NCI-H128 (cell line): ENCODE data around the gene CIITA.
A peak's percentile ranks its signal among the peaks of the same experiment; 100 is the strongest.

Experiments used
- DNase-seq: peaks from one replicate; lab custom pipeline; 2025; ENCODE audit not compliant: unreplicated experiment; lab: John Stamatoyannopoulos, UW

Gene CIITA

GRCh38 chr16:10879681-10880589, 2.9 kb downstream of the CIITA start:
- no peak for DNase-seq

- no peak for DNase-seq
These were observed 3.8 kb downstream of the CIITA start for GRCh38 chr16:10880594-10881452.

GRCh38 chr16:10881479-10882030, 4.6 kb downstream of the CIITA start:
- no peak for DNase-seq

DNA sequence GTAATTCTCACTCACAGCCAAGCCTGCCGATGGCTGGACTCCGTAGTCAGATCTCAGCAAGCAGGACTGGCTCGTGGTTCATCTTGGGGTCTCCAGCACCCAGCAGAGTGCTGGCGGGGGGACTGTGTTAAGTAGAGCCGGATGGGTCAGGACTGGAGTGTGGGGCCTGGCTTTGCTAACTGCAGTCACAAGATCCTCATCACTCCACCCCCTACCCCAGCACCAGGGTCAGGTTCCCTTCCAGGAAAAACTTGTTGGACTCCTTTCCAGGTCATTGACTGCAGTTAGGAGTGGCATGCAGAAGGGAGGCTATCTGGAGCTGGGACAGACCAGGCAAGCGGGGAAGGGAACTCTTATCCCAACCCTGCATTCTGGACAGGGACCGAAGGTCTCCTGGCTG, 6.0 kb downstream of the CIITA start:
- no peak for DNase-seq

GRCh38 chr16:10885246-10885645, 8.2 kb downstream of the CIITA start:
- no peak for DNase-seq

- DNase-seq = no peak
These were observed 11.4 kb downstream of the CIITA start for GRCh38 chr16:10888320-10888937.

DNA sequence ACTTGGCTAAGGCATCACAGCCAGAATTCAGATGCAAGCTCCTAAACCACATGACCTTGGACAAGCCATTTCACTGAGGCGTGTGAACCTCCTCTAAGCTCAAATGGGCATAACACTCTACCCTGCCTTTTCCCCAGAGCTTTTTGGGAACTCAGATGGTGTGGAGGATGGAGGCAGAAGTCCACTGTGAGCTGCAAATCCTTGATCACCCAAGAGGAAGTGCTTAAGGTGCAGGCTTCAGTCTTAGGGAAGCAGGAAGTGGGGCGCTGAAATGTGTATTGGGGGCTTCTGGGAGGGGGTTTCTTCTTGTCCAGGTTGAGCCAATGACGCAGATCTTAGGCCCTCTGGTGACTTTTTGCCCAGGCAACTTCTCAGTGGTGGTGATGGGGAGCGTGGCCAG, 12.9 kb downstream of the CIITA start:
- no peak for DNase-seq

DNA sequence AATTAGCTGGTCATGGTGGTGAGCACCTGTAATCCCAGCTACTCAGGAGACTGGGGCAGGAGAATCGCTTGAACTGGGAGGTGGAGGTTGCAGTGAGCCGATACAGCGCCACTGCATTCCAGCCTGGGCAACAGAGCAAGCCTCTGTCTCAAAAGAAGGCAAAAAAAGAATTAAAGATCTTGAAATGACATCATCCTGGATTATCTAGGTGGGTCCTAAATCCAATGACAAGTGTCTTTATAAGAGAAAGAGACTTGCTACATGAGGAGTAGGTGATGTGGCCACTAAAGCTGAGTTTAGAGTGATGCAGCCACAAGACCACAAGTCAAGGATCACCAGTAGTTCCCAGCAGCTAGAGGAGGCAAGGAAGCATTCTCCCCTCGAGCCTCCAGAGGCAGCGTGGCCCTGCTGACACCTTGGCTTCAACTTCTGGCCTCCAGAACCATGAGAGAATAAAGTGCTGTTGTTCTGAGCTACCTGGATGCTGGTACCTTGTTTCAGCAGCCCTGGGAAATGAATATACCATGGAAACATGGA, 15.8 kb downstream of the CIITA start:
- no peak for DNase-seq

DNA sequence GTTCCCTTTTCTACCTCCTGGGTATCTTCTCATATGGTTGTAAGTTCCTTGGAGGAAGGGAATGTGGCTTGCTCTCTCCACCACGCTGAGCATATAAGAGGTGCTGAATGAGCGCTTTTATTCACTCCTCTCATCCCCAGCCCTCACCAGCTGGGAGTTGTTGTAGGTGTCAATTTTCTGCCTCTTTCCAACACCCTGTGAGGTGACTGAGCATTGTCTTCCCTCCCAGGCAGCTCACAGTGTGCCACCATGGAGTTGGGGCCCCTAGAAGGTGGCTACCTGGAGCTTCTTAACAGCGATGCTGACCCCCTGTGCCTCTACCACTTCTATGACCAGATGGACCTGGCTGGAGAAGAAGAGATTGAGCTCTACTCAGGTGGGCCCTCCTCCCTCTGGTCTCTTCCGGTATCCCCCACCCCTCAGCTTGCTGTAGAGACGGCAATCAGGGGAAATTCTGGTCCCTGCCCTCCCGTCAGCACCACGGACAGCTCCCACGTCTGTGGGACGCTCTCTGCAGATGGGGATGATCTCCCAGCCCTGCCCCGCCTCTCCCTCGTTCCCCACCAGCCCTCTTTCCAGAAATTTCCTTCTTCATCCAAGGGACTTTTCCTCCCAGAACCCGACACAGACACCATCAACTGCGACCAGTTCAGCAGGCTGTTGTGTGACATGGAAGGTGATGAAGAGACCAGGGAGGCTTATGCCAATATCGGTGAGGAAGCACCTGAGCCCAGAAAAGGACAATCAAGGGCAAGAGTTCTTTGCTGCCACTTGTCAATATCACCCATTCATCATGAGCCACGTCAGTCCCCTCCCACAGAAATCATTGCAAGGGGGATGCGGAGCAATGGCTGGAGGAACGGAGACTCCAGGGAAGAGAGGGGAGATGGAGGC, 18.3 kb downstream of the CIITA start:
- DNase-seq = no peak

DNA sequence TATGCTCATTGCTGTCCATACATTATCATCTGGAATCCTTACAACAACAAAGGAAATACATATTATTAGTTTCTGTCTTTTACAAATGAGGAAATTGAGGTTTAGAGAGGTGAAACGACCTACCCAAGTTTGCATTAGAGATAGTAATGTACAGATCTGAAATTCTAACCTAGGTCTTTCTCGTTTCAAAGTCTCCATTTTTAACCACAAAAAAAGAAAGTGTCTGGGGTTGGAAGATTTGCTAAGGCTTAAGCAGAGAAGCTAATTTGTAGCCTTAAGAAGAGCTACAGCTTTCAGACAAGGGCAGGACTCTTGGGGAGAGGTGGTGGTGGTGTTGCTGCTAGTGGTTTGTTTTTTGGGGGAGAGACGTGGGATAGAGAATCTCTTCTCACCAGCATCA, 19.2 kb downstream of the CIITA start:
- no peak for DNase-seq

DNA sequence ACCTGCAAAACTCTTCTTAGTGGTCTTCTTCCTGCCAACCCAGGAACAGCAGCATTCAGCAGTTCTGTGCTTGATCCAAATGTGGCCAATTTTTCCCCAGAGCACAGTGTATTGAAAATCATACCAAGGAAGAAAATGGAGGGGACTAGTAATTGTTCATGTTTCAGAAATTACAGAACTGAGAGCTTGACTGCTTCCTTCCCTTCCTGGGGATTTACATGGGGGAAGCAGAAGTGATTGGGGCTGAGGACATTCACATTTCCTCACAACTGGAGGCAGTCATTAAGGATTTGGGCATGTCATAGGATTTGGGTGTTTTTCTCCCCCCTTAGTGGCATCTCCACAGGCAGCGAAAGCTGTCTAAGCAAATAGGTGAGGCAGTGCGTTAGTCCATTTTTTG, 19.7 kb downstream of the CIITA start:
- DNase-seq = no peak

DNA sequence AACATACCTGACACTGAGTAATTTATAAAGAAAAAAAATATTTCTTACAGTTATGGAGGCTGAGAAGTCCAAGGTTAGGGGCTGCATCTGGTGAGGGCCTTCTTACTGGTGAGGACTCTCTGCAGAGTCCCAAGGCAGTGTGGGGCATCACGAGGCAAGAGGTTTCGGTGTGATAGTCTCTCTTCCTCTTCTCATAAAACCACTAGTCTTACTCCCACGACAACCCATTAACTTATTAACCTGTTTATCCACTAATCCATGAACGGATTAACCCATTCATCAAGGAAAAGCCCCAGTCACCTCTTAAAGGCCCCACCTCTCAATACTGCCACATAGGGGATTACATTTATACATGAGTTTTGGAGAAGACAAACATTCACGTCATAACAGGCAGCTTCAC, 20.1 kb downstream of the CIITA start:
- DNase-seq = no peak

DNA sequence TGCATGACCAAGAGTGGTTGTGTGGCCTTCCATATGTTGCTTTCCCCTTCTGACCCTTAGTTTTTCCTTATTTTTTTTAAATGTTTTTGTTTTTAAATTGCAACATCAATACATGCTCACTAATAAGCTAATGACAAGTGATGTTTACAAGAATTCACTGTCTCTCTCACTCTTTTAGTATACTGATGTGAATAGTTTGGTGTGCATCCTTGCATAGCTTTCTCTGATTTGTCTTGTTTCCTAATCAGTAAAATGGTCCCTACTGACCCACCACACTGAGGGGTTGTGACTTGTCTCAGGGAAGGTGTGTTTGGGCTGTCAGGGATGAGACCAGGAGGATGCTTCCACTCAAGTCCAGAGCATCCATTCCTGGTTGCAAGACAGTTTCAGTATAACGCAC, 26.0 kb downstream of the CIITA start:
- no peak for DNase-seq

- no peak for DNase-seq
These were observed 29.5 kb downstream of the CIITA start for GRCh38 chr16:10906482-10906881.

DNA sequence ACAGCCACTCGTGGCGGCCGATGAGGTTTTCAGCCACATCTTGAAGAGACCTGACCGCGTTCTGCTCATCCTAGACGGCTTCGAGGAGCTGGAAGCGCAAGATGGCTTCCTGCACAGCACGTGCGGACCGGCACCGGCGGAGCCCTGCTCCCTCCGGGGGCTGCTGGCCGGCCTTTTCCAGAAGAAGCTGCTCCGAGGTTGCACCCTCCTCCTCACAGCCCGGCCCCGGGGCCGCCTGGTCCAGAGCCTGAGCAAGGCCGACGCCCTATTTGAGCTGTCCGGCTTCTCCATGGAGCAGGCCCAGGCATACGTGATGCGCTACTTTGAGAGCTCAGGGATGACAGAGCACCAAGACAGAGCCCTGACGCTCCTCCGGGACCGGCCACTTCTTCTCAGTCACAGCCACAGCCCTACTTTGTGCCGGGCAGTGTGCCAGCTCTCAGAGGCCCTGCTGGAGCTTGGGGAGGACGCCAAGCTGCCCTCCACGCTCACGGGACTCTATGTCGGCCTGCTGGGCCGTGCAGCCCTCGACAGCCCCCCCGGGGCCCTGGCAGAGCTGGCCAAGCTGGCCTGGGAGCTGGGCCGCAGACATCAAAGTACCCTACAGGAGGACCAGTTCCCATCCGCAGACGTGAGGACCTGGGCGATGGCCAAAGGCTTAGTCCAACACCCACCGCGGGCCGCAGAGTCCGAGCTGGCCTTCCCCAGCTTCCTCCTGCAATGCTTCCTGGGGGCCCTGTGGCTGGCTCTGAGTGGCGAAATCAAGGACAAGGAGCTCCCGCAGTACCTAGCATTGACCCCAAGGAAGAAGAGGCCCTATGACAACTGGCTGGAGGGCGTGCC, 30.1 kb downstream of the CIITA start:
- DNase-seq = no peak

DNA sequence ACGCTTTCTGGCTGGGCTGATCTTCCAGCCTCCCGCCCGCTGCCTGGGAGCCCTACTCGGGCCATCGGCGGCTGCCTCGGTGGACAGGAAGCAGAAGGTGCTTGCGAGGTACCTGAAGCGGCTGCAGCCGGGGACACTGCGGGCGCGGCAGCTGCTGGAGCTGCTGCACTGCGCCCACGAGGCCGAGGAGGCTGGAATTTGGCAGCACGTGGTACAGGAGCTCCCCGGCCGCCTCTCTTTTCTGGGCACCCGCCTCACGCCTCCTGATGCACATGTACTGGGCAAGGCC, 30.7 kb downstream of the CIITA start:
- no peak for DNase-seq

GRCh38 chr16:10911267-10911666, 34.3 kb downstream of the CIITA start:
- no peak for DNase-seq

- no peak for DNase-seq
These were observed 39.5 kb downstream of the CIITA start for GRCh38 chr16:10916534-10916933.

DNA sequence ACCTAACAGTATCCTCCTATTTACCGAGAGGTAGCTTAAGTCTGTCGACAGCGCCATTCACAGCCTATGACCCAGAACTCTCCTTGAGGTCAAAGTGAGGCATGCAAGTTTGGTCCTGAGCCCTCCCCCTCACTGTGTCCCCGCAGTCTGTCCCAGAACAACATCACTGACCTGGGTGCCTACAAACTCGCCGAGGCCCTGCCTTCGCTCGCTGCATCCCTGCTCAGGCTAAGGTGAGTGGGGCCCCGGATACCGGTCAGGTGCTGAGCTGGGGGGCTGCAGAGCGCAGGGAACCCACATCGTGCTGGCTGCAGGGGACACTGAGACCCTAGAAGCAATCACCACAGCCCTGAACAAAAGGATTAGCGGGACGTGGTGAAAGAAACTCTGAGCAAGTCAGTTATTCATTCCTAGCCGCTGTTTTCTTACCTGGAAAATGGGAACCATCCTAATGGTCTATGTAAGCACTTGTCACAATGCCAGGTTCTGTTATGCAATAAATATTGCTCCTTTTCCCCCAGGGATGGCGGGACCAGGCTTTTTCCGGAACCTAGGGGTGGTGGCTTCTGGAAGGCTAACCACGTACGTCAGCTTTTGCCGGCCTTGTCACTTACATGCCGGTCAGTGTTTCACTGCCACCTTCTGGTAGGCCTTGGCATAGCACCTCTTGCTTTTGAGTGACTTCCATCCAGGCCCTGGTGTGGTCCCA, 41.4 kb downstream of the CIITA start:
- DNase-seq = peak; percentile 45
